Stimulated activated CD4-positive, alpha-beta T cell treated with anti-CD3 and anti-CD28 coated beads, Interleukin-15, amount 100 ng/mL, for 48 hours (primary cell): Measurements from ENCODE around the gene LSM12.
A peak's percentile ranks its signal among the peaks of the same experiment; 100 is the strongest.
"Not testable (repeated sequence)": the region's sequence is repeated elsewhere in the genome, so short reads cannot be mapped to it uniquely, and the experiment has no call there.

ENCODE experiments used
- DNase-seq, 2 donors: peaks; one replicate each; pipeline ENCODE4 v3.0.0-alpha.2; 2020; ENCODE audit warnings: low read depth in 2 of 2

The LSM12 gene

DNA sequence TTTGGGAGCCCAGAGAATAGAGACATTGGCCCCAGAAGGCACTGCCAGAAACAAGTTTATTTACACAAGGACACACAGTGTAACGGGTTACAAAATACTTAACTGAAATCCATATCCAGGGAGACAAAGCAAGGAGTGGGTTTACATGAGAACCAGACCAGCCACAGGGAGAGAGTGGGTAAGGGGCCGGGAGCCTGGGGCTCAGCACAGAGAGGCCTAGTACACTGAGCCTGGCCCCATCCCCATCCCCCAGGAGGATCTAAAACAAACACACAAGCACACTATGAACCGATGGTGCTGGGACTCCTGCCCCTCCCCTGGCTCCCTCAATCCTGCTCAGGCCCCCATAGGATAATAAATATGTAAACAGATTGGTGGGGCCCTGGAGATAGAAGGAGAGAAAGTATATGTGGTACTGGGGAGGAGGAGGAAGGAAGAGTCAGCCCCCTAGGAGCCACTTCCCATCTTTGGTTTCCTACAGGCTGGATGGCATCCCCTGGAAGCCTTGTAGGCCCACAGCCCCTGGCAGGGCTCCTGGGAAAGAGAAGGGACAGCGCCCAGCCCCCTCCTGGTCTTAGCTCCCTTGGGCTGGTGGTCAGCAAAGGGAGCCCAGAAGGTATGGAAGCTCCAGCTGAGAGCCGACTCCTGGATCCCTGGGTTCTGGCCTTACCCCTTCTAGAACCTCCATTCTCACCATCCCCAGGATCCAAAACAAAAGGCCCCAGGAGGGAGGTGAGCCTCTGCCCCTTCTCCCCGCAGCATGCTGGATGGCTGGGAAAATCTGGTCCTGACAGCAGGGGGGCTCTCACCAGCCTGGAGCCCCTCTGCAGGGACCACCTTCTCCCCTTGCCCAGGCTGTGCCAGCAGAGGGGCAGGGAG lies 10.5 kb upstream of the LSM12 start:
- DNase-seq: no peak

DNA sequence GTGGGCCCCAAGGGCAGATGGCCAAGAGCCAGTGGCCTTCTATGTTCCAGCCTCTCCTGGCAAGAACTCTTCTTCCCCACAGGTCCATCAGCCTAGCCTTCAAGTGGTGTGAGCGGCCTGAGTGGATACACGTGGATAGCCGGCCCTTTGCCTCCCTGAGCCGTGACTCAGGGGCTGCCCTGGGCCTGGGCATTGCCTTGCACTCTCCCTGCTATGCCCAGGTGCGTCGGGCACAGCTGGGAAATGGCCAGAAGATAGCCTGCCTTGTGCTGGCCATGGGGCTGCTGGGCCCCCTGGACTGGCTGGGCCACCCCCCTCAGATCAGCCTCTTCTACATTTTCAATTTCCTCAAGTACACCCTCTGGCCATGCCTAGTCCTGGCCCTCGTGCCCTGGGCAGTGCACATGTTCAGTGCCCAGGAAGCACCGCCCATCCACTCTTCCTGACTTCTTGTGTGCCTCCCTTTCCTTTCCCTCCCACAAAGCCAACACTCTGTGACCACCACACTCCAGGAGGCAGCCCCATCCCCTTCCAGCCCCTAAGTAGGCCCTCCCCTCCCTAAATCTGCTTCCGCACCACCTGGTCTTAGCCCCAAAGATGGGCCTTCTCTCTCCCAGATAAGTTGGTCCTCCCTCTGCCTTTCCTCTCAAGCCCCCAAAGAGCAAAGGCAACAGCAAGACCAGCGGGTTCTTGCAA lies 9.3 kb upstream of the LSM12 start:
- DNase-seq: no peak

DNA sequence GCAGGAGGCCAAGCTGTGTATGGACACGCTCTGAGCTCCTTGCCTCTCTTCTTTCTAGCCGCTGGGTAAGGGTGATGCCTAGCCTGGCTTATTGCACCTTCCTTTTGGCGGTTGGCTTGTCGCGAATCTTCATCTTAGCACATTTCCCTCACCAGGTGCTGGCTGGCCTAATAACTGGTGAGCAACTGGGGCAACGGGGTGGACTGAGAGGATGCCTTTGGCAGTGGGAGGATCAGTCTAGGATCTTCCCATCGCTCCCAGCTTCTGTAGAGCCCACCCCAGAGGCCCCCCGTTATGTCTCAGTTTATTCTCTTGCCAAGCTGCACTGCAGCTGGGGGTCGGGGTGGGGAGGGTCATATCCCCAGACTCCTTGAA lies 8.4 kb upstream of the LSM12 start:
- no peak for DNase-seq

DNA sequence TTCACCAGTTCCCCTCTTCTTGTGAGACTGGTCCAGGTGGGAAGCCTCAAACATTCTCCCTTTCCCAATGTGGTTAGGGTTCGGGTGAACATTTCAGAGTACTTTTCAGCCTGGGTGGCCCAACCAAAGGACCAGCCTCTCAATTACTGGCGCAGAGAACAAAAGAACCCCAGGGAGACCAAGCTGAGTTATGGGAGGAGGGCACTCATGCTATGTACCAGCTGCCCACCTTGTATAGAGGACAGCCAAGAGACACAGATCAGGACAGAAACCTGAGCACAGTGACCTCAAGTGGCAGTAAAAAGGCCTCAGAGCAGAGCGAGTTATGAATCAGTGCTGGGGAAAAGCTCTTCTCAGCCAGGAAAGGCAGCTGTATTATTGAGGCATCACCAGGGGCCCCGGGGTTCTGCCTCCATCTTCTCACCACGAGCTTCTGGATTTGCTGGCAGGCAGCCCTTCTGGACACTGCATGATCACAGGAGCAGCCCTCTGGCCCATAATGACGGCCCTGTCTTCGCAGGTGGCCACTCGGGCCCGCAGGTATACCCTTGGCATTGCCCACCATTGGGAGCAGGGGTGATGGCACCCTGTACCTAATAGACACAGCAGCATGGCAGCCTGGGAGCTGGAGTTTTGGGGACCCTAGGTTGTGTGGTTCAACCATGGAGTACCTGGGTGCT lies 7.9 kb upstream of the LSM12 start:
- DNase-seq: no peak

DNA sequence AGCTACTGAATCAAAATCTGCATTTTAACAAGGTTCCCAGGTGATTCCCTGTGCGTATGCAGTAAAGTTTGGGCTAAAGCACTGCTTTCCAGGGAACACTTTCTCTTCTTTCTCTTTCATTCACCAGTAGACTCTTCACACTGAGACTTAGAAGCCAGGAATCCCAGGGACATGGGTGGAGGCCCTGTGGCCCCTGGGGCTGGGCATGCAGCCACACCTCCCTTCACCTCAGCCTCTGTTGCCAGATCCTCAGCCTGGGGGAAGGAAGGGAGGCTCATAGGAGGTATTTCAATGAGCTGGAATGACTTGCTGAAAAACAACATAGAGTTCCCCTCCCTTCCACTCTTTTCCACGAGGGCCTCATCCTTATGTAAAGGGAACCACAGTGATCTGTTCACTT lies 5.3 kb upstream of the LSM12 start:
- DNase-seq: no peak

DNA sequence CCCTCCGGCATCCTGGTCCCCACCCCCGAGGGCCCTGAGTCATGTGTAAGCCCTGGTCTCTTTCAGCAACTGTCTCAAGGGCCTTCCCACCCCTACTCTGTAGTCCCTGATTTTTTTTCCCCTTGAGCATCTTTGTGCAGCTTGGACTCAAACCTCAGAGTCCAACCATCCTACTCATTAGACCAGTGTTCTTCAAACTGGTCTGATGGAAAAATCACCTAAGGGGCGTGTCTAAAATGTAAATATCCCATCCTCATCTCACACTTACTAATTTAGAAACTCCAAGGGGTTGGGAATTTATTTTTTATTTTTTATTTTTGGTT lies 4.7 kb upstream of the LSM12 start:
- DNase-seq: peak in 1 of 2 donors; percentile 51

DNA sequence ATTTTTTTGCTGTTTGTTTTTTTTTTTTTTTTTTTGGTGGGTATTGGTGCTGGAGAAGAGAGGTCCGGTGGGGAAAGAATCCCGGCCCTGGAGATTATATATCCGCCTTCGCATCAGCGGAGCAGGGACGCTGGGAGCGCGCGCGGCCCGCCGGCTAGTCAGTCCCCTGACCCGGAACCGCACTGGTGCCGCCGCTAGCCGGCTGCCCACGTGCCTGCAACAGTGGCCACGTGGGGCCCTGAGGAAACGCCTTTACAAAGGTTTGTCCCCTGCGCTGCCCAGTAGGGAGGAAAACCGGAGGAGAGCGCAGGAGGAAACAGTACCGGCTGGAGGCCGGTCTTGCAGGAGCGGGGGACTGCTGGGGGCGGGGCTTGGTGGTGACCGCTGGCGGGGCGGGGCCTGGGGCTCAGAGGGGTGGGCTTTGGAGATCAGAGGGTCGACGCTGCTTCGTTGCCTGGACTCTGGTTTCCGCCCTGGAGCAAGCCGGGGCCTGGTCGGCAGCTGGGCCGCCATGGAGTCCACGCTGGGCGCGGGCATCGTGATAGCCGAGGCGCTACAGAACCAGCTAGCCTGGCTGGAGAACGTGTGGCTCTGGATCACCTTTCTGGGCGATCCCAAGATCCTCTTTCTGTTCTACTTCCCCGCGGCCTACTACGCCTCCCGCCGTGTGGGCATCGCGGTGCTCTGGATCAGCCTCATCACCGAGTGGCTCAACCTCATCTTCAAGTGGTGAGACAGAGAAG lies 4.2 kb upstream of the LSM12 start, which contains the start of gene G6PC3:
Gene G6PC3, plus strand, starts transcription at position 281 of the 743 bp plus-strand sequence. Its CDS starts 231 bp downstream, at position 512.
- DNase-seq: peak; percentile 79 to 86

DNA sequence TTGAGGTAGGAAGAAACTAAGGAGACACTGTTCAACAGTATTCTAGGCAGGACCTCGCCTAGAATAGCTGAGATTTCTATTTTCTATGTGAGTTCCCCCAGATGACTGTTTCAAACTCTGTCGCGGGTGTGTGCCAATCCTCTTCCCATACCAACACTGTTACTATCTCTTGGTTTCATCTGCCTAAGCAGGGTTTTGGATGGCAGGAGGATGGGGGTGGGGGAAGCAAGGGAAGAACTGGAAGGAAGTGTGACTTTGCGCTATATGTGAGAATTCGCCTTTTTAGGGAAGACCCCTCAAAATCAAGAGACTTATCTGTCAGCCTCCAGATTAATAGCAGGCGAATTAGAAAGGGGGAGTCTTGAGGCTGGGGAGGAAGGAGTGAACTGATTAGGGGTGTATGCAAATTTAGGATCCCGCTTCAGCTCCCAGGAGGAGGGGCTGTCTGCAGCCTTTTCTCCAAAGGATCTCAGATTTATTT lies 3.5 kb upstream of the LSM12 start:
- DNase-seq: no peak

DNA sequence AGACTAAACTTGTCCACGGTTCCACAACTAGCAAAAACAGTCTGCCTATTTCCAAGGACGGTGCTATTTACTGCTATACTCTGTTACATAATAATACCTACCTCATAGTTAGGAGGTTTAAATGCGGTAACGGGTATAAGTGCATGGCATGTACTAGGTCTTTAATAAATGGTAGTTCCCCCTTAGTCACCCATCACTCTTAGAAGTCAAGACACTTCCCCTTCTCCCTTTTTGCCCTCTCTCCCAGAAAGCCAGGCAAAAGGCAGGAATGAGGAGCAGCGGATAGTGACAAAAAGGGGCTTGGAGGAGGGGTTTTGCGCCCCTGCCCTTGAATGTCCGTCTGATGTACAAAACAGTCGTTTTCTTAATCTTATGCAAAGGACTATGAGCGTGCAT lies 1.1 kb upstream of the LSM12 start:
- no peak for DNase-seq

DNA sequence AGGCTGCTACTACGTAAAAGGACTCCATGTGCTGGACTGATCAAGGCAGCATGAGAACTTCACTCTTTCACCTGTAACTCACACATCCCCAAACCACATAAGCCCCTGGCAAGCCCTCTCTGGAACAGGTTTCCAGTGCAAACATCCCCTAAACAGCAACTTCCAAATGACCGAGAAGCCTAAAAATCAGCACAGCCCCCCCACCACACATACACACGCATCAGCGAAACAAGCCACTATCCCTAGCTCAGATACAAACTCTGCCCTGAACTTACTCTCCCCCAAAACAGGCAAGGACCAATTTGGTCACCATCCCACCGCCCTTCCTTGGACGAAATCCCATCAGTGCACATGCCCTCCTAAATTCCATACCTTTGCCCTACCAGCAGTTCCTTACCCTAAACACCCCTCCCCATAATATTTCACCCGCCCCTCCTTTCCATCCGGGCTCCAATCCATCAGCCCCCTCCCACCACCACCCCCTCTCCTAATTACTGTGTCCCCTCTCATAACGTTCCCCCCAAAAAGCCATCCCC lies 735 bp downstream of the LSM12 start:
- DNase-seq: no peak

DNA sequence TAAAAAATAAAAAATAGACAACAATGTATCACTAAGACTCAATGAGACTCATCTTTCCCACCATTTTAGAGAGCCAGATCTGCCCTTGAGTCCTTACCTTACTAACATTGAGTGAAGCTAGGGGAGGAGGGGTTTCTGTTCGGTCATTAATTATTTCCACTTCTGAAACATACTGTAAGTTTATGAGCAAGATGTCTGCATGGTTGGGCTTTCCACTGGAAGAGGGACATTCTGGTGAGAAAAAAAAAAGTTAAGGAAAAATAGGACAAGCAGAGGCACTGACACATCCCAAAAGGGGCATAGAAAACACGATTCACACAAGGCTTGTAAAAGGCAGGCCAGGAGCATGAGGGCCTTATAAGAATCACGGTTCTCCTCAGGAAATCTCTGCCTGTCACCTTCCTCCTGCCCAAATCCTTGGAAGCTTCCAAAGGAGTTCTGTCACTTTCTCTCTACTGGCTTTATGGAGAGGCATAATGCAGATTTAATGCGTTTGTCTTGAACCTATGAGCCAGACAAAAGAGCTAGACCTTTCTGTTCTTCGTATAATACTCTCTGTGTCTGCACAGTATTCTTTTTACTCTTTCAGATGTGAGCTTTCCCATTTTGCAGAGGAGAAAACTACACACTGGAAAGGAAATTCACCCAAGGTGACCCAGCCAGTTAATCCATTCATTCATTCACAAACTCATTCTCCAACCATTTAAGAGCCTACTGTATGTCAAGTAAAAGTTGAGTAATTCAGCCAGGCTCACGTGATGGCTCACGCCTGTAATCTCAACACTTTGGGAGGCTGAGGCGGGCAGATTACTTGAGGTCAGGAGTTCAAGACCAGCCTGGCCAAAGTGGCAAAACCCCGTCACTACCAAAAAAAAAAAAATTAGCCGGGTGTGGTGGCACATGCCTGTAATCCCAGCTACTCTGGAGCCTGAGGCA lies 2.5 kb downstream of the LSM12 start:
- DNase-seq: no peak

DNA sequence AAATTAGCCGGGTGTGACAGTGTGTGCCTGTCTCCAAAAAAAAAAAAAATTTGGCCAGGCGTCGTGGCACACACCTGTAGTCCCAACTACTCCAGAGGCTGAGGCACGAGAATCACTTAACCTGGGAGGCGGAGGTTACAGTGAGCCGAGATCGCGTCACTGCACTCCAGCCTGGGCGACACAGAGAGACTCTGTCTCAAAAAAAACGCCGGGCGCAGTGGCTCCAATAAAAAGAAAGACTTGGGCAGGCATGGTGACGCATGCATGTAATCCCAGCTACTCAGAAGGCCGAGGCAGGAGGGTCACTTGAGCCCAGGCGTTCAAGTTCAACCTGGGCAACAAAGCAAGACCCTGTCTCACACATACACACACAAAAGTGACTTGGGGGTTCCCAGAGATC lies 3.6 kb downstream of the LSM12 start:
- no peak for DNase-seq

DNA sequence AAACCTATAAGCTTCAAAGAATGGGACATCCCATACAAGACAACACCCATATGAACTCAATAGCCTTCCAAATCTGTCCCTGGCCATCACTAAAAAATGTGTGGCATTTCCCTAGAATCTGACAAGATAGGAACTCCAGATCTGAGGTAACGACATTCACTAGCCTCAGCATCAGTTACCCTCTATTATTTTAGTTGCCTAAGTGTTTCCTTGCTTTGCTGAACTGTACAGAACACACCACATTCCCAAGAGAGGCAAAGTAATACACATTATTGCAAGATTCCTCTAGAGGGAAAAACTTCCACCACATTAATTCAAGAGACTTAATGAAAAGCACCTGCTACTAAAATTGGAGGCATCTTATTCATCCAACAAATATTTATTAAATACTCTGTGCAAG lies 5.0 kb downstream of the LSM12 start:
- DNase-seq: no peak

DNA sequence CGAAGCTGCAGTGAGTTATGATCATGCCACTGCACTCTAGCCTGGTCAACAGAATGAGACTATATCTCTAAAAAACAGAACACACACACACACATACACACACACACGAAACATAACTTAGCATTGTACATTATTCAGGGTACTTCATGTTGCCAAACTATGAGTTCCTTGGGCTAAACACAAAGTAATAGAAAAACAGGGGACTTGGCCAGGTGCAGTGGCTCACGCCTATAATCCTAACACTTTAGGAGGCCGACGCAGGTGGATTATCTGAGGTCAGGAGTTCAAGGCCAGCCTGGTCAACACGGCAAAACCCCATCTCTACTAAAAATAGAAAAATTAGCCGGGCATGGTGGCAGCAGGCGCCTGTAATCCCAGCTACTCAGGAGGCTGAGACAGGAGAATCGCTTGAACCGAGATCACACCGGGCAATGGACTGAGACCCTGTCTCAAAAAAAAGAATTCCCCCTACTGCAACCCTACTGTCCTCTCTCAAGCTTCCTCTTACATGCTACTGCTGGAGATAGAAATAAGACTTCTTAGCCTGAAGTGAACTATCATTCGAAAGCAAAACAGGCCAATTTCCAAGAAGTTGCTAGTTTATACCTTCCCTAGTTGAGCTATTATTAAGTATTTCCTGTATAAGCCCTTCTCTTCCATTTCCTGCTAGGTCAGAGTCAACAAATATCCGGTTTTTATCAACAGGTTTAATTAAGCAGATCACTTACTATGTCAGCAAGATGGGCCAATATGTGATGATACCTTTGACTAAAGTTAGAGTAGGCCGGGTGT lies 7.2 kb downstream of the LSM12 start:
- no peak for DNase-seq

DNA sequence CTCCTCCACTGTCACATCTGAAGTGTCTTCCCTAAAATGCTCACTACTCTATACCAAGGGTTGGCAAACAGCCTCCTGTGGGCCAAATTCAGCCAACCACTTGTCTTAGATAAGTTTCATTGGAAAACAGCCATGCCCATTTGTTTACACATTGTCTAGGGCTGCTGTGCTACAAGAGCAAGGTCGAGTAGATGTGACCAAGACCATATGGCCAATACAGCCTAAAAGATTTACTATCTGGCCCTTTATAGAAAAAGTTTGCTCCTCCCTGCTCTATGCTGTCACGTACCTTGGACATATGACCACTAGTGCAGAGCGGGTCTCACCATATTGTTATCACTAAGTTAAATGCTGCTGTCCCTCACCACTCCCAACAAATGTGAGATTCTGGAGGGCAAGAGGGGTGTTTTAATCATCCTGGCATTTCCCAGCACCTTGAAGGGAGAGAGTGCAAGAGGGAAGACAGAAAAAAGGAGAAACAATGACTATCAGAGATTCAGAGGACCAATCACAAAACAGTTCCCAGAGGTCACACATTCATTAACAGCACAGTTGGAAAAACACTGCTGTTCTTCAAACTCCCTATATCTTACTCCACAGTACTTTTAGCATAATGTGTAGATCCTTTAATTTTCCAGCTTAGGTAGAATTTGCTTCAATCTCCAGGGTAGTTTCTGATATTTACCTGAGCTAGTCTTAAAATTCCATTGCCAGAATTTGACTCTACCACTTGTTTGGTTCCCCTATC lies 13.2 kb downstream of the LSM12 start:
- DNase-seq: no peak

DNA sequence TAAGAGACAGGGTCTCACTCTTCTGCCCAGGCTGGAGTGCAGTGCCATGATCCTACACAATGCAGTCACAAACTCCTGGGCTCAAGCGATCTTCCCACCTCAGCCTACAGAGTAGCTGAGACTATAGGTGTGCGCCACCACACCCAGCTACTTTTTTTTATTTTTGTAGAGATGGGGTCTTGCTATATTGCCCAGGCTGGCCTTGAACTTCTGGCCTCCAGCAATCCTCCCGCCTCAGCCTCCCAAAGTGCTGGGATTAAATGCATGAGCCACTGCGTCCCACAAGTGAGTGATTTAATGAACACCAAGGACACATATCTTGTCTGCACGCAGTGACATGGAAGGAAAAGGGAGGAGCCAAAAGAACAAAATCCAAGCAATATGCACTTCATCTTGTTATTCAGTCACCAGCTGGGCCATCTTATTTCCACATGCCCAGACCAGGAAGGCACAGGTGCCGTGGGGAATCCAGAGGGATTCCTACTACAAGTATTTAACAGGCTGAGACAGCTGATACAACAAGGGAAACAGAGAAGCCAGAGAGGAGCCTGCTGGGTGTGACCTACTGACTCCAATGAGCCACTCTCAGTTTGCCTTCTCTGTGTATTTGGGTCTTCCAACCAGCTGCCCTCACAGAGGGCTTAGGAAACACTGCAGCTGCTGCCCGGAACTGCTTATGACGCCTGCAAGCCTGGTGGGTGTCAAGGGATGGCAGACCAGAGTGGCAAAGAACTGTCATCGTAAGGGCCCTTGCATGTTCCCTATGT lies 17.0 kb downstream of the LSM12 start:
- no peak for DNase-seq

DNA sequence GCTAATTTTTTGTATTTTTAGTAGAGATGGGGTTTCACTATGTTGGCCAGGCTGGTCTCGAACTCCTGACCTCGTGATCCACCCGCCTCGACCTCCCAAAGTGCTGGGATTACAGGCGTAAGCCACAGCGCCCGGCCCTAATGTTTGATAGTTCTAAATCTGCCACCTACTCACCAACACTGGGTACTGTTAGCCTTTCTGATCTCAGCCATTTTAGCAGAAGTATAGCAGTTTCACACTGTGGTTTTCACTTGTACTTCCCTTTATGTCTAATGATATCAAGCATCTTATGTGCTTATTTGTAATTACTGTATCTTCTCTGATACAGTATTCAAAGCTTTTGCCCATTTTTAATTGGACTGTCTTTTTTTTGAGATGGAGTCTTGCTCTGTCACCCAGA lies 19.6 kb downstream of the LSM12 start:
- DNase-seq: not testable (repeated sequence)

DNA sequence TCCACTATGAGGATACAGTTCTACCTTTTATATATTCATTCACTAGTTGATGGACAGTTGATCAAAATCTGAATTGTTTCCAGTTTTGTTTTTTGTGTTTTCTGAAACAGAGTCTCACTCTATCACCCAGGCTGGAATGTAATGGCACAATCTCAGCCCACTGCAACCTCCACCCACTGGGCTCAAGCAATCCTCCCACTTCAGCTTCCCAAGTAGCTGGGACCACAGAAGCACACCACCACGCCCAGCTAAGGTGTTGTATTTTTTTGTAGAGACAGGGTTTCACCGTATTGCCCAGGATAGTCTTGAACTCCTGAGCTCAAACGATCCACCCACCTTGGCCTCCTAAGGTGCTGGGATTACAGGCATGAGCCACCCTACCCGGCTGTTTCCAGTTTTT lies 21.0 kb downstream of the LSM12 start:
- DNase-seq: no peak
